GM19043 (cell line): ENCODE data around the gene CEPT1.
"Not testable (repeated sequence)": the region's sequence is repeated elsewhere in the genome, so short reads cannot be mapped to it uniquely, and the experiment has no call there.

Source experiments
- ATAC-seq: cut with Tn5 transposase; IDR thresholded peaks from one replicate; pipeline ENCODE4 v1.9.1; 2021; ENCODE audit warnings: low read depth; ENCODE audit not compliant: unreplicated experiment

CEPT1 gene

DNA sequence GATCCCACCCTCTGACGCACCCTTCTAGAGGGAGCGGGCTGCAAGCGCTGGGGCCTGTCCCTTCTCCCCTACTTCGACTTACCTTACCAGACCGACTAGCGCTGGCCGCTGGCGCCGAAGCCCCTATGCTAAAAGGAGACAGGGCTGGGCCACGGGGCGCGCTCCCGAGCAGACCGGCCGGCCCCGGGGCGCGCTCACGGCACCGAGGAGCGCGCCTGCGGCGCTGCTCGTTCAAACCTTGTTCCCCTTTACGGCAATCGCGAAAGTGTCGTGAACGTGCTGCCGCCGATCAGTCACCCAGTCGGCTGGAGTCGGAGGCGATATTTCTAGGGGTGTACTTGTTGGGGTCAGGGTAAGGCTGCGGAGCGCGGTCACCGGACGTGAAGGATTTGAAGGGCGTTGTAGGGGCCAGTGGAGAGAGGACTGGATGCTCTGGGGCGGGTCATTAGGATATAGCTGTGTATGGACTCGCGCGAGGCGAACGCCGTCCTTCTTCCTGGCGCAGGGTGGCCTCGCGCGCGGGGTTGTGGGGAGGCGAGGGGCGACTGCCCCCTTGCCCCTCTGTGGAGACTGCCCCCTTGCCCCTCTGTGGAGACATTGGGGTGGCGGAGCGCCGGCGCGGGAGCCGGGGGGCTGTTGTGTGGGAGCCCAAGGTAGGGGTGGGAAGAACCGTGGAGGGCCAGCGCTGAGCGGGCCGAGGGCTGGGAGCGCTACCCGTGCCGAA, at the start of gene CEPT1, which contains the start of gene DRAM2:
CEPT1 (plus strand) TSS at position 268 of the 724 bp plus-strand sequence. CDS start 7,492 bp downstream, outside the sequence.
DRAM2 (minus strand) TSS at position 138 of the 724 bp plus-strand sequence. CDS start 8,539 bp downstream, outside the sequence.
- peak; percentile 57 for ATAC-seq

DNA sequence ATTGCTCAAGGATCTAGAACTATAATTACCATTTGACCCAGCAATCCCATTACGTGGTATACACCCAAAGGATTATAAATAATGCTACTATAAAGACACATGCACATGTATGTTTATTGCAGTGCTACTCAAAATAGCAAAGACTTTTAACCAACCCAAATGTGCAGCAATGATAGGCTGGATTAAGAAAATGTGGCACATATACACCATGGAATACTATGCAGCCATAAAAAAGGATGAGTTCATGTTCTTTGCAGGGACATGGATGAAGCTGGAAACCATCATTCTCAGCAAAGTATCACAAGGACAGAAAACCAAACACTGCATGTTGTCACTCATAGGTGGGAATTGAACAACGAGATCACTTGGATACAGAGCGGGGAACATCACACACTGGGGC, 44.6 kb upstream of the CEPT1 start:
- not testable (repeated sequence) for ATAC-seq

DNA sequence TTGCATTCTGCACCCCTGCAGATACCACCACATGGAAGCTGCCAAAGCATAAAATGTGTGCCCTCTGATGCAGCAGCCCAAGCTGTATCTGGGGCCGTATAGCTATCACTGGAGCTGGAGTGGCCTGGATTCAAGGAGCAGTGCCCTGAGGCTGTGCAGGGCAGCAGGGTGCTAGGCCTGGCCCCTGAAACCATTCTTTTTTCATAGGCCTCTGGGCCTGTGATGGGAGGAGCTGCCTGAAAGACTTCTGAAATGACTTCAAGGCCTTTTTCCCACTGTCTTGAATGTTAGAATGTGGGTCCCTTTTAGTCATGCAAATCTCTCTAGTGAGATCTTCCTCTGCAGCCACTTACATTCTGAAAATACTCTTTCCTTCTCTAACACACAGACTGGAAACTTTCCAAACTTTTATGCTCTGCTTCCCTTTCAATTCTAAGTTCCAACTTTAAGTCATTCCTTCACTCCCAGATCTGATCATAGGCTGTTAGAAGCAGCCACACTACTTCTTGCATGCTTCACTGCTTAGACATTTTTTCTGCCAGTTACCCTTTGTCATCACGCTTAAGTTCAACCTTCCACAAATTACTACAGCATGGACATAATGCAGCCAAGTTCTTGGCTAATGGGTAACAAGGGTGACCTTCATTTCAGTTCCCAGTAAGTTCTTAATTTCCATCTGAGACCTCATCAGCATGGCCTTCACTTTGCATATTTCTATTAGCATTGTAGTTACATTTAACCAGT, 42.5 kb upstream of the CEPT1 start:
- ATAC-seq = no peak

DNA sequence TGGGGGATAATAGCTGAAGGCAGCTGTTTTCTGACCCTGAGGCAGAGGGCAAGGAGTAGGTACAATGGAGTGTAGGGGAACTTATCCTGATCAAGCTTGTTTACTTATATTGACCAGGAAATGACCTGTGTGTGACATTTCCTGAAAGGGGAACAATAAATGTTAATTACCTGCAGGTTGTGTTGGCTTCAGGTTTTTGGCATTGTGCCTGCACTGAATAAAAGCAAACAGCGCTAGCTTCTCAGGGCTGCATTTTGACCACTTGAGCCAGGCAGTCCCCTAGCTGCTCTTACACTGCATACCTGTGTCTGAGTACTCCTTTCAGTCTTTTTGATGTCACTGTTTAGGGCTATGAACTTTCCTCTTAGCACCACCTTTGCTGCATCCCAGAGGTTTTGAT, 40.7 kb upstream of the CEPT1 start:
- ATAC-seq = no peak

DNA sequence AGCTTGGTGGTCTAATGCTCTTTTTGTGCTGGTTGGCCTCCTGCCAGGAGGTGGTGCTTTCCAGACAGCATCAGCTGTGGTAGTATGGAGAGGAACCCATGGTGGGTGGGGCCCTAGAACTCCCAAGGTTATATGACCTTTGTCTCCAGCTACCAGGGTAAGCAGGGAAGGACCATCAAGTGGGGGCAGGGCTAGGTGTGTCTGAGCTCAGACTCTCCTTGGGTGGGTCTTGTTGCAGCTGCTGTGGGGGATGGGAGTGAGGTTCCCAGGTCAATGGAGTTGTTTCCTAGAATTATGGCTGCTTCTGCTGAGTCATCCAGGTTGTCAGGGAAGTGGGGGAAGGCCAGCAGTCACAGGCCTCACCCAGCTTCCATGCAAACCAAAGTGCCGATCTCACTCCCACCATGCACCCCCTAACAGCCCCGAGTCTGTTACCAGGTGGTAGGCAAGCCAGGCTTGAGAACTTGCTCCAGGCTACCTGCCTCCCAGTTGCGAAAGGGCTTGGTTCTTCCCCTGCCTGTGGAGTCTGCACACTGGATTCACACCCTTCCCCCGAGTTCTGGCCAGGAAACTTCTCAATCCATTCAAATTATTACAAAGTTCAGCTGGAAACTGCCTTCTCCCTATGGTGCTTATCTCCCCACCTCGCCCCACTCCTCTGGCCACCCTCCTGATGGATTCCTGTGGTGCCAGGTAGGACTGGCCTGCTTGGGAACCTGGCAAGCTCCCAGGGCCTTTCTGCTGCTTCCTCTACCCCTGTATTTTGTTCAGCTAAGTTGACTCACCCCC, 38.0 kb upstream of the CEPT1 start:
- no peak for ATAC-seq

DNA sequence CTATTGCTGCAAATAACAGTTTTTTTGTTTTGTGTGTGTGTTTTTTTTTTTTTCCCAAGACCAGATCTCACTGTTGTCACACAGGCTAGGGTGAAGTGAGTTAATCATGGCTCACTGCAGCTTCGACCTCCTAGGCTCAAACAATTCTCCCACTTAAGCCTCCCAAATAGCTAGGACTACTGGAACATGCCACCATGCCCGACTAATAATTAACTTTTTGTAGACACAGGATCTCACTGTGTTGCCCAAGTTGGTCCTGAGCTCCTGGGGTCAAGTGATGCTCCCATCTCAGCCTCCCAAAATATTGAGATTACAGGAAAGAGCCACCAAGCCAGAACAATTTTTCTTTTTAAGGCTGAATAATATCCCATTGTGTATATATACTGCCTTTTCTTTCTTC, 35.0 kb upstream of the CEPT1 start:
- ATAC-seq = no peak

DNA sequence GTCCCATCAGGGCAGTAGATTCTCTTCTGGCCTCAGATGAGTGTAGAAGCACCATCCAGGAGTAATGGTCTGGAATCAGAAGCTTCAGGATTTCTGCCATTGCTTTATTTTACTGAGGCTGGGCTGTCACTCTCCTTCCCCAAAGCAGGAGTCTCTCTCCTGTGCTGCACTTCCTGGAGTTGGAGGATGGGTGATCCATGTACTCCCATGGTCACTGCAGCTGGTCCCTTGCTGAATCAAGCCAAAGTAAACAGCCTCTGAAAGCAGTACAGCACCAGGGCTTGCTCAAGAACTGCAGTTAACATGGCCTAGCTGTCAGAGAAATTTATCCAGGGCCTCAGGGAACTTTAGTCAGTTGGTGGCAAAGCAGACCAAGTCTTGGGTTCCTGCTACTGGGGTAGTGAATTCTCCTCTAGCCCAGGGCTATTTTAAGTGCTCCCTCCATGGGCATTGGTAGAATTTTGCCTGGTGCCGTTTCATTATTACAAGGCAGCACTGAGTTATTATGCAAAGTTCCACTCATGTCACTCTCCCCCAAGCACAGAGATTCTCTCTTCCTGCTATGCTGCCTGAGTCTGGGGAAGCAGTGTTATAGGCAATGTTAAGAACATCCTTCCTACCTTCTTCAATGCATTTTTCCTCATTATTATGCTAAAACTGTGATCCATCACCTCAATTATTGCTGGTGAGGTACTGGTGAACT, 29.7 kb upstream of the CEPT1 start:
- ATAC-seq = no peak

DNA sequence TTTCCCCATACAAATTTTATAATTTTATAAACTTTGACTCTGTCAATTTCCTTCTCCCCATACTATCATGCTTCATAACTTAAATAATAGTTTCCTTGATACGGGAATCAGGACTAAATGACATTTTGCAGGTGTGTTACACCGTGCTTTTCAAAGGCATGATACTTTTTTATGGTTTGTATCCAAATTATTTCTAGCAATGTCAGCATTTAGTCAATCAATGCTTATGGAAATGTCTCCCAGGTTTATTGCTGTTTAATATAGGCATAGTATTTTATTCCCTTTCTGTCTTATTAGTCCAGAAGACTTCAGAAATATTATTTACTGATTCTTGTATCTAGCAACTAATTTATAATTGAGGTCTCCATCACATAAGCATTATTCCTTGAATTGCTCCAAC, 23.5 kb upstream of the CEPT1 start:
- no peak for ATAC-seq

DNA sequence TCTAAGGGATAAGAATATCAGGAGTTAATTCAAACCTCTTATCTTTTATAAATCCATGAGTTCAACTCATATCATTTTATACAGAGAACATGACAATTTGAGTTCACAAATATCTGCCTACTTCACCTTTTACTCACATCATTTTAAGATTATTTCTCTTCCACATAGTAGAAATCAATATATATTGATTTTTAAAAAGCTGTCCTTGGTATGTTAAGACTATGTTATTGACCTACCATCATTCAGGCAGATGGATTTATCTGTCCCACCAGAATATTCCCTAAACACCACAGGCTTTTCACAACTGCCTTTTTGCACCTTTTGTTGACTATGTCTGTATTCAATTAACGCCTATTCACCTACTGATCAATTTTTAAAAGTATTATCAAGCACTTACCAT, 13.7 kb upstream of the CEPT1 start:
- no peak for ATAC-seq

DNA sequence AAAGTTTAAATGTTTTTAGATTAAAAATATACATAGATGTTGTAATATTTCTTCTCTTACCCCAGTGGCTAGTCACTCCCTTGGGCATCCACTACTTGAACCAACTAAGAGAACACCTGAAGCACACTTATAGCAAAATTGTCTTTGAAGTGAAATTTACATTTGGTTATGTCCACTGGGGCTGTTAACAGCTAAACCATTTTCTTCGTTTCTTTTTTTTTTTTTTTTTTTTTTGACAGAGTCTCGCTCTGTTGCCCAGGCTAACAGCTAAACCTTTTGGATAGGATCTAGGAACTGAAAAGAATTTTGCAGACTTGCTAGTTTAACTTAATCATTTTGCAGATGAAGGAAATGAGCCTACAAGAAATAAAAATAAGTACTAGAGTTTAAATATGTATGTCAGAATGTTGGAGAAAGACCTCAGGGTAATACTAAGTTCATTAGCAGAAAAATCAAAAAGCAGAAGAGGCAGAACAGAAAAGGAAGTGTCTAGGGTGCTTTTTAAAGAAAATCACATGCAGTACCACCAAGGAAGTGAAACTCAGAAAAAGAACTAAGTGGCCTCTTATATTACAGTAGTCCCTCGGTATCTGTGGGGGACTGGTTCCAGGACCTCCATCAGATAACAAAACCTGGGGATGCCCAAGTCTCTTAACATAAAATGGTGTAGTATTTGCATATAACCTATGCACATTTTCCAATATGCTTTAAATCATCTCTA, 11.9 kb upstream of the CEPT1 start:
- ATAC-seq = peak; percentile 84

DNA sequence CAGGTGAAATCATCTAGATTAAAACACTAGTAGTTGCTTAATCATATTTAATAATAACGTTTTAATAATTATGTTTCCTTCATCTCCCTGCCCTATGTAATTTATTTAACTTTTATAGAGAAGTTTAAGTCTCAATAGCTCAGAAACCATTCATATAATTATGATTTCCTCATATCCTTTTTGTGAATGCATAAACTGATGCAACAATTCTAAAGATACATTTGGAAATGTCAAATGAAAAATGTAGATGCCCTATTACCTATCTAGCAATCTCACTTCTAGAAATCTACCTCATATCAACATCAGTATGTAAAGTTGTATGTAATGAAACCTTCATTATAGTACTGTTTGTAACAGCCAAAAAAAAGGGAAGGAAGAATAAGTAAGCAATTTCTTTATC, 10.6 kb upstream of the CEPT1 start:
- no peak for ATAC-seq

DNA sequence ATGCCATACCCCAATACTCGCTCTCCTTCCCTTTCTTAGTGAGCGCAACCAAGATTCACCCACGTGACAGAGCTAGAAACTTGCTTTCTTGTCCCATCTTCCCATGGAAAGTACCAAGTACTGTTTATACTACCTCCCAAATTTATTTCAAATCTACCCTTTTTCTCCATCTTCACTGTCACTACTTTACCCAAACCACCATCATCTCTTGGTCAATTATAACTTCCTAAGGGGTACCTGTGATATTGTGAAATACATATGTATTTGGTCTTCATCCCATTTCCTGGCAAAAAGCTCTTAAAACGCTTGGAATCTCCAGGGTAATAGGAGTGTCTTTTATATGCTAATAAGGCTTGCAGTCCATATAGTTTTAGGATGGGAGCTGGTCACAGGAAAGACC, 8.3 kb upstream of the CEPT1 start:
- no peak for ATAC-seq

DNA sequence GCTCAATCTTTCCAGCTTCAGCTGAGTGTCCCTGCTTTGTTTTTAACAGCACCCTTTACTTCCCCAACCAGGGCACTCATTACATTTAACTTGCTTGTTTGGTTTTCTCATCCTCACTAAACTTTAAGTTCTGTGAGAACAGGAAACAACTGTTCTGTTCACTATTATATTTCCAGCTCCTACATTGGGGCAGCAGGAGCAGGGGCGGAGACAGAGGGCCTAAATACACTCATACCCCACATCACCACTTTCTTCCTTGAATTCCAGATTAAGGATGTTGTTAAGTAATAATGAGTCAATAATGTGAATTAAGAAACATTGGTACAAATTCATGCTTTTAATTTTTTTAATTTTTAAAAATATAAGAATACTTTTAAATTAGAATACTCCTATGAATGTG, 6.2 kb upstream of the CEPT1 start:
- ATAC-seq = no peak

DNA sequence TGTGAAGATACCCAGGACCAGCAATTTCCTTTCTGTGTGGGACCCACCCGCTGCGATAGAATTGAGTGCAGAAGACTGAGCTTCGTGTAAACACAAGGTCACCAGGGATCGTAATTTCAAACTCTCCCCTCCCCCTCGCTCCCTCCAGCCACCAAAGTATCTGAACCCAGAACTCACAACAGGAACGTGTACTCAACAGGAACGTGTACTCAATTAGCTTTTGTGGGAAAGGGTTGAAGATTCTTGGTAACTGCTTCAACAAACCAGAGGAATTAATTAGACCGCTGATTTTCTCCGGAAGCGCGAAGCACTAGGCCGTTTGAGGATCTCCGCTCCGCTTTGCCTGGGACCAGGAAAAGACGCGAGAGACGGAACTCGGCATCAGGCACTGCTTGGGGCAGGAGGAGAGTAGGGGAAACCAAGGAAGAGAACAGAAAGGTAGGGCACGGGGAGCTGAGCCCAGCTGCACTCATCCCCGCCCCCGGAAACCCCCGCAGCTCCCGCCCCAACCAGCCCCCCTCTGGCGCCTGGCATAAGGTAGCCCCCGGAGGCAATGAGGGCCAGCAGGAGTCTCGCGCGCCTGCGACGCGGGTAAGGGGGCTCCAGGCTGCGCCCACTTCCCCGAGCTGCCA, 583 bp upstream of the CEPT1 start:
- peak; percentile 27 for ATAC-seq

DNA sequence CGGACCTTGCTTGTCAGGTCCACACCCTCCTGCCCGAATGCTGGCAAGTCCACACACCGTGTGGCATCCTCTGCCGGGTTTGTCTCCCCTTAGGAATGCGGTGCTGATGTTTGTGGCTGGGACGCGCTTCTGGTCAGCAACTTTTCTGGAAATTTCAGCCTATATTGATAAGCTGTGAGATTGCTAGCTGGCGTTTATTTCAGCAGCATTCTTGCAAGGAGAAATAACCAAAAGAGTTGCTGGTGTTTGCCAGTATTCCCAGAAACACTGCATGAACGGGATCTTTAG, 601 bp downstream of the CEPT1 start:
- ATAC-seq = no peak

DNA sequence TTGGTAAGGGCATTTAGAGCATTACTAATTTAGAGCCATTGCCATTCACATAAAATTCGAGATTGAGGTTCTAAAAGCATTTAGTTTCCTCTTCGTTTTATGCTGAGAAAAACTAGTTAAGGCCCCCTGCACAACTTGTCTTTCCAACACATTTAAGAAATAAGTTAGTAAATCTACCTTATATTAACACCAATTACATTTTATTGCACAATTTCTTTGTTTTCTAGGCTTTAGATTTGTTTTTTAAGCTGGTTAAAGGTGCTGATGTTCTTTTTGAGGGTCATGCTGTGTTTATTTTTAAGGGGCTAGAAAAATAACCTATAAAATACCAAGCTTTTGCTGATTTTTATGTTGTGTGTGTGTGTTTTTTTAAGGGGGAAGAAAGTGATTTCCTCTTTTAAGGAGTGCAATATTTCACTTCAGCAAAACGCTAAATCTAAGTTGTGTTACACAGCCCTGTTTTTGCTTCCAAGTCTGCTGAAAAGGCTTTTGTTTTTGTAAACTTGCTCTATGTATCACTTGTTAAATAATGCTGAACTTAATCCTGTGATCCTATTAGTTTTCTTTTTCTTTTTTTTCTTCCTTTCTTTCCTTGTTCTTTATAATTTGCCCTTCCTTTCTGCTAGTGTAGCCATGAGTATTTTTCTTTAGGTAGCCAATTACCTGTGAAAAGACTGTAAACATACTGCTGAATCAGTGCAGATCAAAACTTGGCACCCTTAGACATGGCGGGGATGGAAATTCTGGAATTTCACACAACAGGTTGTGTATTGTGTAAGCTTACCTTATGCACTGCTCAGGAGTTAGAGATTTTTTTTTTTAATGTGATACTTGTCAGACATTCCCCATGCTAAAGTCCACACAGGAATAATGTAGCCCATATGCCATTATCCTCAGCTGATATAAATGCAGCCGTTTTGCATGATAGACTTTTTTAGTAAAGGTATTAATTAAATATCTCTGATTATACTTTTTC, 1.5 kb downstream of the CEPT1 start:
- ATAC-seq = no peak

DNA sequence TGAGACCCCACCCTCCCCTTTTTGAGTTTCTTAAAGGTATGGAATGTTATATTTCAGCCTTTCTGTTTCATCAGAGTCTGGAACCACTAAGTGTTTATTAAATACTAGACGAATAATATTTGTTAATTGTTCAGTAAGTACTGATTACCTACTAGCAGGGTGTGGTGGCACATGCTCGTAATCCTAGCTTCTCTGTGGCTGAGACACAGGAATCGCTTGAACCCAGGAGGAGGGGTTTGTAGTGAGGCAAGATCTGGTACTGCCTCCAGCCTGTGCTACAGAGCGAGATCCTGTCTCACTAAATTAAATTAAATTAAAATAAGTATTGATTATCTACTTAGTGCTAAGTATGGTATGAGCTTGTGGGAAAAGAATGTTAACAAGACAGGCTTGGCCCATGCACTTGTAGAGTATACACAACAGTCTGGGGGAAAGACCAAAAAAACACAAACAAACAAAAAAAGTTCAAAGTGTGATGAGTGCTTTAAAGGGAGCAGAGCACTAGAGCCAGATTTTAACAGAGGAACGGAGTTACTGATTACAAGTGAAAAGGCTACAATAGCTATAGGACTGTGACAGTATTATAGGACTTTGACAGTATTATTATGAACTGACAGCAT, 2.4 kb downstream of the CEPT1 start:
- no peak for ATAC-seq

DNA sequence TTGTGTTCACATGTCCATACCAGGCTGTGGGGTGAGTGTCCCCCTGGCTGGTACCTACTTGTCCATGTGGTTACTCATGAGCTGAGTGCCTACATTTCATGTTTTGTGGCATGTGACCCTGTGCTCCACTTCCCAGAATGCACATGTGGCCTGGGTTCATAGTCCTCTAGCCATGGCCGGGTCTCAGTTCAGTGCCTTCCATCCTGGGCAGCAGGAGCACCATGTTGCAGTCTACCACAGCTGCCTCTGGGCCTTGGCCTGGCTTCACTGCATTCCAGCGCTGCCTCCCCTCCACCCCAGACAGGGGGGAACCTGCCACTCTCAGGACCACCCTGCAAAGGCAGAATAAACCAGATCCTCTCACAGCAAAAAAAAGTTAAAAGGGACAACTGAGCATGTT, 5.5 kb downstream of the CEPT1 start:
- ATAC-seq = no peak
